Gastroesophageal sphincter (tissue), 4 donors: Measurements from ENCODE around the gene ACAD11. TPM values are rescaled to one million over a fixed set of nuclear protein-coding genes. Genes with fewer than 3 reads are reported as not detected.
"Not testable (repeated sequence)": the region's sequence is repeated elsewhere in the genome, so short reads cannot be mapped to it uniquely, and the experiment has no call there.

Experiments used
- ATAC-seq: fragments of 150-250 bp; one replicate; pipeline ENCODE4 v1.9.1; 2016; ENCODE audit warnings: mild to moderate bottlenecking, moderate library complexity
- H3K27ac ChIP-seq, 4 donors: fragments of 200-600 bp; sonication (generic) in 3 of 4; 1 replicate in 3 of 4; 2 replicates in 1 of 4; pipeline ENCODE4 v1.5.1; 2016 to 2019
- H3K27me3 ChIP-seq: fragments of 200-600 bp; sonication (generic); one replicate; pipeline ENCODE4 v1.5.1; 2019
- H3K36me3 ChIP-seq, 2 donors: fragments of 200-600 bp; sonication (generic); one replicate each; pipeline ENCODE4 v1.5.1; 2019; ENCODE audit warnings: control low read depth in 1 of 2
- H3K4me1 ChIP-seq, 3 donors: fragments of 200-600 bp; sonication (generic); 1 replicate in 2 of 3; 2 replicates in 1 of 3; pipeline ENCODE4 v1.5.1; 2016 to 2019; ENCODE audit warnings: control low read depth in 2 of 3
- H3K4me3 ChIP-seq, 2 donors: fragments of 200-600 bp; sonication (generic); one replicate each; pipeline ENCODE4 v1.5.1; 2019; ENCODE audit warnings: mild to moderate bottlenecking in 1 of 2, moderate library complexity in 1 of 2
- H3K9me3 ChIP-seq, 3 donors: fragments of 200-600 bp; sonication (generic); one replicate each; pipeline ENCODE4 v1.5.1; 2017 to 2019; ENCODE audit warnings: control low read depth in 2 of 3
- EP300 ChIP-seq: sonication (generic); formaldehyde crosslinking; IDR thresholded peaks from one replicate; pipeline ENCODE4 v1.6.1; 2017; ENCODE audit warnings: antibody characterized with exemption, mild to moderate bottlenecking
- POLR2A ChIP-seq, 2 donors: fragments of 450-650 bp; IDR thresholded peaks; one replicate each; pipeline ENCODE4 v1.6.1; 2017; ENCODE audit warnings: antibody characterized with exemption in 2 of 2, mild to moderate bottlenecking in 2 of 2, moderate library complexity in 1 of 2
- POLR2AphosphoS5 ChIP-seq: sonication (generic); formaldehyde crosslinking; IDR thresholded peaks from one replicate; pipeline ENCODE4 v1.6.1; 2017; ENCODE audit warnings: antibody characterized with exemption
- WGBS, 2 donors: methylation state at CpG; one replicate each; pipeline ENCODE4 v1.1.5; 2018; ENCODE audit warnings: low coverage in 1 of 2; 5-methylcytosine and 5-hydroxymethylcytosine counted together
- total RNA-seq, 4 donors: library from RNA; depleted of rRNA; stranded (reverse); fragments of >200 nt; gene quantifications; one replicate each; pipeline ENCODE4 v1.1.0, GENCODE V29; 2016
- TF ChIP-seq, protein P1 (sequence below), 4 experiments: fragments of 200-600 bp in 2 of 4; fragments of 450-650 bp in 2 of 4; sonication (generic) in 1 of 4; IDR thresholded peaks; one replicate each; pipeline ENCODE4 v1.5.1; 2017 to 2019; ENCODE audit warnings: antibody characterized with exemption in 4 of 4, mild to moderate bottlenecking in 2 of 4, moderate library complexity in 2 of 4

ACAD11 gene
- total RNA-seq, 4 donors from 2014 or later: 9.7 to 44.2 (median 21.1) TPM

DNA sequence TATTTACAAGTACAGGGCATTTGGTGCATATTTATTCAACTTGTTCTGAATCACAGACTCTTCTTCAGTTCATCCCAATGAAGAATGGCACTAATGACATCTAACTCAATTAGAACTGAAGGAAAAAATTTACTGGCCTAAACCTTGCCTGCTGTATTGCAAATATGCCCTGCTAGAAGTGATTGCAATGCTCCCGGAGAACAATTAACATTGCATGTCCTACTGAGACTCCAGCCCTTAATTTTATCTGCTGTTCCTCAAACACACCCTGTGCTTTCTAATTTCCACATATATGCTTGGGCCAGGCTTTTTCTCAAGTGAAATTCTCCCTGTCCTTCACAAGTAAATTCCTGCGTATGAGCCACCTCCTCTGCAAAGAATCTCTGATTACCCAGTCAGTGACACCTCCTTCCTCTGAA, 54.2 kb downstream of the ACAD11 start:
- Histone ChIP-seq H3K27me3 (no peaks in the 10 kb centered on the region), H3K4me3 (no peak overlapping the region)
- 31 to 64% methylated on average over 2 of the region's 2 CpGs for WGBS, 2 donors

DNA sequence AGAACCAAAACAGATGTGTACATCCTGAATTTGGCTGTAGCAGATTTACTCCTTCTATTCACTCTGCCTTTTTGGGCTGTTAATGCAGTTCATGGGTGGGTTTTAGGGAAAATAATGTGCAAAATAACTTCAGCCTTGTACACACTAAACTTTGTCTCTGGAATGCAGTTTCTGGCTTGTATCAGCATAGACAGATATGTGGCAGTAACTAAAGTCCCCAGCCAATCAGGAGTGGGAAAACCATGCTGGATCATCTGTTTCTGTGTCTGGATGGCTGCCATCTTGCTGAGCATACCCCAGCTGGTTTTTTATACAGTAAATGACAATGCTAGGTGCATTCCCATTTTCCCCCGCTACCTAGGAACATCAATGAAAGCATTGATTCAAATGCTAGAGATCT, 59.0 kb downstream of the ACAD11 start:
- not testable (repeated sequence) for H3K27me3 ChIP-seq, H3K27ac ChIP-seq, H3K9me3 ChIP-seq, H3K4me3 ChIP-seq, H3K4me1 ChIP-seq, ATAC-seq
- WGBS, 2 donors: no CpG with 5 or more reads among the region's 1 CpG
- peaks cover 0 to 39% of the 10 kb centered on the region in 2 donors for H3K36me3 ChIP-seq

More for the DNA sequence above, 54.2 kb downstream of the ACAD11 start:
- H3K27ac ChIP-seq: peak overlapping the region in 2 of 4 donors; percentile 36 to 54
- H3K36me3 ChIP-seq: peaks cover 0 to 26% of the 10 kb centered on the region in 2 donors
- ATAC-seq: no peak
- peaks cover 3 to 18% (median 4%) of the 10 kb centered on the region in 3 donors for H3K4me1 ChIP-seq
- TF ChIP-seq, protein P1, sequence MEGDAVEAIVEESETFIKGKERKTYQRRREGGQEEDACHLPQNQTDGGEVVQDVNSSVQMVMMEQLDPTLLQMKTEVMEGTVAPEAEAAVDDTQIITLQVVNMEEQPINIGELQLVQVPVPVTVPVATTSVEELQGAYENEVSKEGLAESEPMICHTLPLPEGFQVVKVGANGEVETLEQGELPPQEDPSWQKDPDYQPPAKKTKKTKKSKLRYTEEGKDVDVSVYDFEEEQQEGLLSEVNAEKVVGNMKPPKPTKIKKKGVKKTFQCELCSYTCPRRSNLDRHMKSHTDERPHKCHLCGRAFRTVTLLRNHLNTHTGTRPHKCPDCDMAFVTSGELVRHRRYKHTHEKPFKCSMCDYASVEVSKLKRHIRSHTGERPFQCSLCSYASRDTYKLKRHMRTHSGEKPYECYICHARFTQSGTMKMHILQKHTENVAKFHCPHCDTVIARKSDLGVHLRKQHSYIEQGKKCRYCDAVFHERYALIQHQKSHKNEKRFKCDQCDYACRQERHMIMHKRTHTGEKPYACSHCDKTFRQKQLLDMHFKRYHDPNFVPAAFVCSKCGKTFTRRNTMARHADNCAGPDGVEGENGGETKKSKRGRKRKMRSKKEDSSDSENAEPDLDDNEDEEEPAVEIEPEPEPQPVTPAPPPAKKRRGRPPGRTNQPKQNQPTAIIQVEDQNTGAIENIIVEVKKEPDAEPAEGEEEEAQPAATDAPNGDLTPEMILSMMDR (IDR thresholded peaks at IDR 0.05): no peak
- TF ChIP-seq POLR2A (IDR thresholded peaks at IDR 0.05) (no peak), EP300 (no peak), POLR2AphosphoS5 (no peak)
- peaks cover 0 to 20% (median 0%) of the 10 kb centered on the region in 3 donors for H3K9me3 ChIP-seq

DNA sequence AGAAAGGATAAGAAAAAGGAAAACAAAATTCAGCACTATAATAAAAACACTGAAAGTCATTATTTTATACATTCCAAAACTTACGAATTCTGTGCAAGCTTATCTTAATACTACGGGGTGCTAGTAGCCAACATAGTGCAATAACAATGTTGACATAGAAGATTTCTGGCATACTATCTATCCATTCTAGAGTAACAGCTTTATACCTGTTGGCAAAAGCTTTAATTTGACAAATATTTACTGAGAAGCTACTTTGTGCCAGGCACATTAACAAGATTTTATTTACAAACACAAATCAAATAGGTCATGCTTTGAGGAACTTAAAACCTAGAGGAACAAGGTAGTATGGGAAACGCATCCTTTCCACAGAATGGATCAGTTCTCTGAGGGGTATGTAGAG, 61.4 kb downstream of the ACAD11 start:
- 80 to 84% methylated on average over 3 of the region's 3 CpGs for WGBS, 2 donors
- peak overlapping the region in 1 of 2 donors; percentile 5 for H3K4me3 ChIP-seq
- ATAC-seq: no peak
- TF ChIP-seq POLR2A (IDR thresholded peaks at IDR 0.05): no peak
- H3K36me3 ChIP-seq: peaks cover 0 to 42% of the 10 kb centered on the region in 2 donors
- H3K27ac ChIP-seq: no peak overlapping the region
- no peaks in the 10 kb centered on the region for H3K9me3 ChIP-seq
- no peaks in the 10 kb centered on the region for H3K4me1 ChIP-seq
- no peaks in the 10 kb centered on the region for H3K27me3 ChIP-seq

DNA sequence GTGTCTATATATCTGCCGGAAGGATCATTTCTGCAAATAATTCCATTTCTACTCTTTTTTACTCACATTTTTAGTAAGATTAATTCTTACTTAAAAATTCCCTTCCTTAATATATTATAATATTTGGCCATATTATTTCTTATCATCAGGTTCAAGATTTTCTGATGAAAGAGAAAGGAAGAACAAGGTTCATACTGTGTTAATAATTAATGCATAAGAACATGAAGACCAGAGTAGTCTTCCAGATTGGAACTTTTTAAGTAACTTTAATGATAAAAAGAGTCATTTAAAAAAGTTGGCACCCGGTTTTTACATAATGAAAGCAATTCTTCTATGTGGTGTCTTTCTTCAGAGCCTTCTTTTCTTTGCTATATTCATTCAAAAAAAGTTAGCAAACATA, 61.9 kb downstream of the ACAD11 start:
- Histone ChIP-seq H3K27me3 (no peaks in the 10 kb centered on the region), H3K4me3 (peak overlapping the region; percentile 5 to 10), H3K36me3 (peaks cover 0 to 37% of the 10 kb centered on the region in 2 donors), H3K27ac (no peak overlapping the region), H3K4me1 (no peaks in the 10 kb centered on the region), H3K9me3 (no peaks in the 10 kb centered on the region)
- TF ChIP-seq EP300 (no peak), POLR2AphosphoS5 (no peak), POLR2A (IDR thresholded peaks at IDR 0.05) (no peak)
- TF ChIP-seq, protein P1 (IDR thresholded peaks at IDR 0.05): no peak
- WGBS, 2 donors: 63 to 70% methylated on average over 2 of the region's 2 CpGs
- ATAC-seq: no peak

DNA sequence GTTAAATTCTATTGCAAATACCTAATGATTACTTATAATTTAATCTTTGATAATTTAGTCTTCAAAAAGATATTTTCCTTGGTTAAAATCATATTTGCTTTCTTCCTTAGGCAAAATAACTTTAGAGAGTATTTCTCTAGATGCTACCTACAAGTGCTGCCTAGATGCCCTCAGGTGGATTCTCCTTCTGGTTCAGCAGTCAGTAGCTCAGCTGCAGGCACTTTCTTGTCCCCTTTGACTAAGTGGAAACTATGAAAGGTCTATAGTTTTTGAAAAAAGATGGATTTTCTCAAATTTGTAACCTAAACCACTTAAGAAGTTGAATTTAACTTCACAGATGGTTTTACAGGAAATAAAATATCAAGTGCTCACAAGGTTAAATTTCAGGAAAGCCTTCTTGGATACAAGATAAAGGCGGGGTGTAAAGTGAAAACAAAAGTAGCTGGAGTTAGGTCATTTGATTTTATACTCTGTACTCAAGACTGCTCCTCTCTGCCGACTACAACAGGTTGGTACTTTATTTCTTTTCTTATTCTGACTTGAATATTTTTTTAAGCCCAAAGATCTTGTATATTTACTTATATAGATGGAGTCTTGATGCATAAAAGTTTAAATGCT, 62.7 kb downstream of the ACAD11 start, which contains the start of gene ACKR4:
ACKR4 (plus strand) TSS at position 455 of the 618 bp plus-strand sequence. CDS start 3,128 bp downstream, outside the sequence.
- Histone ChIP-seq H3K4me1 (no peaks in the 10 kb centered on the region), H3K9me3 (no peaks in the 10 kb centered on the region), H3K27me3 (no peaks in the 10 kb centered on the region), H3K27ac (no peak within 1 kb of the TSS), H3K36me3 (peaks cover 0 to 33% of the 10 kb centered on the region in 2 donors), H3K4me3 (peak within 1 kb of the TSS; percentile 5 to 10)
- TF ChIP-seq, protein P1 (IDR thresholded peaks at IDR 0.05): no peak
- TF ChIP-seq EP300 (no peak), POLR2AphosphoS5 (no peak), POLR2A (IDR thresholded peaks at IDR 0.05) (no peak)
- 31 to 35% methylated on average over 2 of the region's 2 CpGs for WGBS, 2 donors
- no peak for ATAC-seq

DNA sequence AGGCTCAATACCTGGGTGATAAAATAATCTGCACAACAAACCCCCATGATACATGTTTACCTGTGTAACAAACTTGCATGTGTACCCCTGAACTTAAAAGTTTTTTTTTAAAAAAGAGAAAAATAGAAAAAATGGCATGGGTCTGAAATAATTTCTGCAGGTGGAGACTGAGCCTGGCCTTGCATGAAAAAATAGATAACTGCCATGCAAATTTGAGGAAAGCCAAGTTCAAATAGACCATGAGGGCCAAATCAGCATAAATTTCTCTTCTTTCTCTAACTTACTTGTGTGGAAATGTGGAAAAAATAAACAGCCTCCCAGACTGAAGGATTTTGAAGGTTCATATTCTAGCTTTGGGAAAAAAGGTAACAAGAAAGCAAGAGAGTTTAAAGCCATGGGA, 63.3 kb downstream of the ACAD11 start:
- no peak for ATAC-seq

More for the DNA sequence above, 63.3 kb downstream of the ACAD11 start:
- H3K36me3 ChIP-seq: peaks cover 0 to 33% of the 10 kb centered on the region in 2 donors
- H3K27ac ChIP-seq: no peak overlapping the region
- no peaks in the 10 kb centered on the region for H3K9me3 ChIP-seq
- no peak overlapping the region for H3K4me3 ChIP-seq
- no peaks in the 10 kb centered on the region for H3K4me1 ChIP-seq
- TF ChIP-seq, protein P1 (IDR thresholded peaks at IDR 0.05): no peak
- no peak for TF ChIP-seq POLR2A (IDR thresholded peaks at IDR 0.05)
- no peak for TF ChIP-seq EP300
- TF ChIP-seq POLR2AphosphoS5: no peak
- H3K27me3 ChIP-seq: no peaks in the 10 kb centered on the region
